Endothelial cell of umbilical vein (primary cell): ENCODE data around the gene P2RY8.
"Not testable (repeated sequence)": the region's sequence is repeated elsewhere in the genome, so short reads cannot be mapped to it uniquely, and the experiment has no call there.

Experiments used
- EZH2 ChIP-seq: IDR thresholded peaks from 2 replicates; pipeline ENCODE4 v1.6.1; 2012; ENCODE audit warnings: borderline replicate concordance, low read depth, mild to moderate bottlenecking, moderate library complexity, low read length, inconsistent platforms; ENCODE audit not compliant: severe bottlenecking
- FOS ChIP-seq: IDR thresholded peaks from 2 replicates; pipeline ENCODE4 v1.6.1; 2011; ENCODE audit warnings: mild to moderate bottlenecking, low read length, moderate library complexity, borderline replicate concordance; ENCODE audit not compliant: insufficient read depth
- JUN ChIP-seq: IDR thresholded peaks from 2 replicates; pipeline ENCODE4 v1.6.1; 2011; ENCODE audit warnings: borderline replicate concordance, low read depth; ENCODE audit not compliant: insufficient read length, insufficient read depth
- MAX ChIP-seq: IDR thresholded peaks from 2 replicates; pipeline ENCODE4 v1.6.1; 2011; ENCODE audit not compliant: insufficient read depth, insufficient read length
- MYC ChIP-seq: IDR thresholded peaks from one replicate; pipeline ENCODE4 v1.6.1; 2011; ENCODE audit warnings: mild to moderate bottlenecking, low read depth, low read length
- POLR2A ChIP-seq: IDR thresholded peaks from 2 replicates; pipeline ENCODE4 v1.6.1; 2012; ENCODE audit warnings: low read depth, mild to moderate bottlenecking, control low read depth, low read length
- TF ChIP-seq, protein P1 (sequence below), 2 donors: IDR thresholded peaks; 1 replicate in 1 of 2; 2 replicates in 1 of 2; pipeline ENCODE4 v1.5.1; 2011; ENCODE audit warnings: low read length in 2 of 2, mild to moderate bottlenecking in 2 of 2, moderate library complexity in 2 of 2, control low read depth in 1 of 2, inconsistent platforms in 1 of 2, low read depth in 1 of 2; ENCODE audit not compliant: insufficient read depth in 1 of 2; ENCODE audit errors: extremely low read depth in 1 of 2

DNA sequence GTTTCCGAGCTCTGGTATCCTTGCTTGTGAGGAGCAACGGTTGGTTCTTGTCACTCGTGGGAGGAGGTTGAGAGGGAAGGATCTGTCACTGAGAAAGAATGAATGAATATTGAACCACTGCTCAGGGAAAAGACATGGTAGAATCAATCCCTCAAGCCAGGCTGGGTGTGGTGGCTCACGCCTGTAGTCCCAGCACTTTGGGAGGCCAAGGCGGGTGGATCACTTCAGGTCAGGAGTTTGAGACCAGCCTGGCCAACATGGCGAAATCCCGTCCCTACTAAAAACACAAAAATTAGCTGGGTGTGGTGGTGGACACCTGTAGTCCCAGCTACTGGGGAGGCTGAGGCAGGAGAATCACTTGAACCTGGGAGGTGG is 718 bp upstream of the P2RY8 start:
- not testable (repeated sequence) for TF ChIP-seq EZH2, JUN, FOS, POLR2A, MAX, MYC
- TF ChIP-seq, protein P1, sequence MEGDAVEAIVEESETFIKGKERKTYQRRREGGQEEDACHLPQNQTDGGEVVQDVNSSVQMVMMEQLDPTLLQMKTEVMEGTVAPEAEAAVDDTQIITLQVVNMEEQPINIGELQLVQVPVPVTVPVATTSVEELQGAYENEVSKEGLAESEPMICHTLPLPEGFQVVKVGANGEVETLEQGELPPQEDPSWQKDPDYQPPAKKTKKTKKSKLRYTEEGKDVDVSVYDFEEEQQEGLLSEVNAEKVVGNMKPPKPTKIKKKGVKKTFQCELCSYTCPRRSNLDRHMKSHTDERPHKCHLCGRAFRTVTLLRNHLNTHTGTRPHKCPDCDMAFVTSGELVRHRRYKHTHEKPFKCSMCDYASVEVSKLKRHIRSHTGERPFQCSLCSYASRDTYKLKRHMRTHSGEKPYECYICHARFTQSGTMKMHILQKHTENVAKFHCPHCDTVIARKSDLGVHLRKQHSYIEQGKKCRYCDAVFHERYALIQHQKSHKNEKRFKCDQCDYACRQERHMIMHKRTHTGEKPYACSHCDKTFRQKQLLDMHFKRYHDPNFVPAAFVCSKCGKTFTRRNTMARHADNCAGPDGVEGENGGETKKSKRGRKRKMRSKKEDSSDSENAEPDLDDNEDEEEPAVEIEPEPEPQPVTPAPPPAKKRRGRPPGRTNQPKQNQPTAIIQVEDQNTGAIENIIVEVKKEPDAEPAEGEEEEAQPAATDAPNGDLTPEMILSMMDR (IDR thresholded peaks at IDR 0.05; ENCODE audit: extremely low read depth in 1 of 2, insufficient read depth in 1 of 2, low read depth in 1 of 2, low read length in 2 of 2) = not testable (repeated sequence)
